ENCODE results near the gene POU2AF3. TPM values are rescaled to one million over a fixed set of nuclear protein-coding genes. Genes with fewer than 3 reads are reported as not detected.

POU2AF3 gene
- total RNA-seq, 2 experiments from 2014 or later = not detected

GRCh38 chr11:111336582-111337256 lies 38.4 kb downstream of the POU2AF3 start:
- no peak overlapping the region for H3K27ac Mint-ChIP-seq
- Histone ChIP-seq H3K4me3 (ENCODE audit: low read length) (no peak overlapping the region), H3K27me3 (ENCODE audit: control insufficient read depth in 1 of 2, insufficient read depth in 2 of 2, low read length in 2 of 2) (no peaks in the 10 kb centered on the region), H3K4me1 (ENCODE audit: insufficient read depth, low read length) (no peaks in the 10 kb centered on the region), H3K27ac (ENCODE audit: low read depth in 1 of 2, low read length in 2 of 2) (no peak overlapping the region), H3K9me3 (ENCODE audit: control insufficient read depth in 1 of 2, insufficient read depth in 1 of 2, low read length in 2 of 2) (no peaks in the 10 kb centered on the region), H3K36me3 (ENCODE audit: insufficient read depth, low read length) (no peaks in the 10 kb centered on the region)
- ChIA-PET CTCF (no interaction called here), POLR2A (no interaction called here)
- H3K4me1 Mint-ChIP-seq (ENCODE audit: low read depth) = no peaks in the 10 kb centered on the region
- no peak for ATAC-seq (ENCODE audit: poor library complexity)
- DNase-seq = no peak
- H3K9me3 Mint-ChIP-seq = peaks cover 8% of the 10 kb centered on the region
- intact Hi-C loops (cut with DNase I, micrococcal nuclease) = no loop called here
- H3K4me3 Mint-ChIP-seq = no peak overlapping the region
- H3K27me3 Mint-ChIP-seq = no peaks in the 10 kb centered on the region
- H3K36me3 Mint-ChIP-seq (ENCODE audit: low read depth) = no peaks in the 10 kb centered on the region
- TF ChIP-seq, protein P1, sequence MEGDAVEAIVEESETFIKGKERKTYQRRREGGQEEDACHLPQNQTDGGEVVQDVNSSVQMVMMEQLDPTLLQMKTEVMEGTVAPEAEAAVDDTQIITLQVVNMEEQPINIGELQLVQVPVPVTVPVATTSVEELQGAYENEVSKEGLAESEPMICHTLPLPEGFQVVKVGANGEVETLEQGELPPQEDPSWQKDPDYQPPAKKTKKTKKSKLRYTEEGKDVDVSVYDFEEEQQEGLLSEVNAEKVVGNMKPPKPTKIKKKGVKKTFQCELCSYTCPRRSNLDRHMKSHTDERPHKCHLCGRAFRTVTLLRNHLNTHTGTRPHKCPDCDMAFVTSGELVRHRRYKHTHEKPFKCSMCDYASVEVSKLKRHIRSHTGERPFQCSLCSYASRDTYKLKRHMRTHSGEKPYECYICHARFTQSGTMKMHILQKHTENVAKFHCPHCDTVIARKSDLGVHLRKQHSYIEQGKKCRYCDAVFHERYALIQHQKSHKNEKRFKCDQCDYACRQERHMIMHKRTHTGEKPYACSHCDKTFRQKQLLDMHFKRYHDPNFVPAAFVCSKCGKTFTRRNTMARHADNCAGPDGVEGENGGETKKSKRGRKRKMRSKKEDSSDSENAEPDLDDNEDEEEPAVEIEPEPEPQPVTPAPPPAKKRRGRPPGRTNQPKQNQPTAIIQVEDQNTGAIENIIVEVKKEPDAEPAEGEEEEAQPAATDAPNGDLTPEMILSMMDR (IDR thresholded peaks at IDR 0.05) = no peak

GRCh38 chr11:111339758-111340388 lies 41.5 kb downstream of the POU2AF3 start:
- H3K27me3 Mint-ChIP-seq = no peaks in the 10 kb centered on the region
- no peak for ATAC-seq (ENCODE audit: poor library complexity)
- TF ChIP-seq, protein P1 (IDR thresholded peaks at IDR 0.05) = no peak
- ChIA-PET POLR2A (no interaction called here), CTCF (no interaction called here)
- H3K27ac Mint-ChIP-seq = no peak overlapping the region
- Histone ChIP-seq H3K9me3 (ENCODE audit: control insufficient read depth in 1 of 2, insufficient read depth in 1 of 2, low read length in 2 of 2) (no peaks in the 10 kb centered on the region), H3K27me3 (ENCODE audit: control insufficient read depth in 1 of 2, insufficient read depth in 2 of 2, low read length in 2 of 2) (no peaks in the 10 kb centered on the region), H3K4me3 (ENCODE audit: low read length) (no peak overlapping the region), H3K36me3 (ENCODE audit: insufficient read depth, low read length) (no peaks in the 10 kb centered on the region), H3K27ac (ENCODE audit: low read depth in 1 of 2, low read length in 2 of 2) (no peak overlapping the region), H3K4me1 (ENCODE audit: insufficient read depth, low read length) (no peaks in the 10 kb centered on the region)
- H3K9me3 Mint-ChIP-seq = peaks cover 8% of the 10 kb centered on the region
- H3K4me1 Mint-ChIP-seq (ENCODE audit: low read depth) = no peaks in the 10 kb centered on the region
- H3K36me3 Mint-ChIP-seq (ENCODE audit: low read depth) = no peaks in the 10 kb centered on the region
- H3K4me3 Mint-ChIP-seq = no peak overlapping the region
- intact Hi-C loops (cut with DNase I, micrococcal nuclease) = no loop called here
- no peak for DNase-seq

- H3K27me3 ChIP-seq (ENCODE audit: control insufficient read depth in 1 of 2, insufficient read depth in 2 of 2, low read length in 2 of 2) = no peaks in the 10 kb centered on the region
- no peak for ATAC-seq (ENCODE audit: poor library complexity)
- CTCF ChIA-PET = no interaction called here
- POLR2A ChIA-PET = no interaction called here
- H3K27ac ChIP-seq (ENCODE audit: low read depth in 1 of 2, low read length in 2 of 2) = no peak overlapping the region
- no peak overlapping the region for H3K4me3 ChIP-seq (ENCODE audit: low read length)
- no peaks in the 10 kb centered on the region for H3K4me1 ChIP-seq (ENCODE audit: insufficient read depth, low read length)
- H3K36me3 Mint-ChIP-seq (ENCODE audit: low read depth) = no peaks in the 10 kb centered on the region
- no peak overlapping the region for H3K27ac Mint-ChIP-seq
- no peaks in the 10 kb centered on the region for H3K27me3 Mint-ChIP-seq
- peaks cover 8% of the 10 kb centered on the region for H3K9me3 Mint-ChIP-seq
- DNase-seq = no peak
- no peaks in the 10 kb centered on the region for H3K36me3 ChIP-seq (ENCODE audit: insufficient read depth, low read length)
- TF ChIP-seq, protein P1 (IDR thresholded peaks at IDR 0.05) = no peak
- H3K9me3 ChIP-seq (ENCODE audit: control insufficient read depth in 1 of 2, insufficient read depth in 1 of 2, low read length in 2 of 2) = no peaks in the 10 kb centered on the region
- H3K4me1 Mint-ChIP-seq (ENCODE audit: low read depth) = no peaks in the 10 kb centered on the region
- intact Hi-C loops (cut with DNase I, micrococcal nuclease) = no loop called here
- no peak overlapping the region for H3K4me3 Mint-ChIP-seq
These were observed 44.0 kb downstream of the POU2AF3 start for GRCh38 chr11:111342329-111342728.

All from CD4-positive, alpha-beta T cell (primary cell).